ENCODE results near the gene CDK14. TPM values are rescaled to one million over a fixed set of nuclear protein-coding genes. Genes with fewer than 3 reads are reported as not detected.

CDK14 gene
- total RNA-seq, 1 donor: 44.8 TPM

- no peak overlapping the region for H3K4me3 ChIP-seq (ENCODE audit: low read depth, low read length)
- DNase-seq (ENCODE audit: low read depth): no peak
- TF ChIP-seq CTCF (IDR thresholded peaks at IDR 0.05; ENCODE audit: insufficient read depth, low read length): no peak
Measured at GRCh38 chr7:90830308-90830707, 234.2 kb downstream of the CDK14 start.

DNA sequence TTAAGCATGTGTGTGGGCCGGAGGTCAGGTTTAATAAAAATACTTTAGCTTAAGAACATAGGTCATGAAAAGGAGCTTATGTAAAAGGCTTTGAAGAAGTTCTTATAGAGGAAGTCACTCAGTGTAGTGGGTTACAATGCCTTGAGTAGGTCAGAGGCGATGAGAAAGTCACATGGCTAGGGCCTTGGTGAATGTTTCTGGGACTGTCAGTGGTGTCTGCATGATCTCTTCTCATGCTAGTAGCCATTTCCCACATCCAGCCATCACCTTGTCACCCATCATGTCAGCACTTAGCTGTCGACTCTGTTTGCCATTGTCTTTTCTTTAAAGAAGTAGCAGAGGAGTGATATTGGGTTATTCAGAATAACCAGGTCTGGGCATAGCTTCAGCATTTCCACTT is 236.6 kb downstream of the CDK14 start:
- no peak for TF ChIP-seq CTCF (IDR thresholded peaks at IDR 0.05; ENCODE audit: insufficient read depth, low read length)
- no peak overlapping the region for H3K4me3 ChIP-seq (ENCODE audit: low read depth, low read length)
- no peak for DNase-seq (ENCODE audit: low read depth)

DNA sequence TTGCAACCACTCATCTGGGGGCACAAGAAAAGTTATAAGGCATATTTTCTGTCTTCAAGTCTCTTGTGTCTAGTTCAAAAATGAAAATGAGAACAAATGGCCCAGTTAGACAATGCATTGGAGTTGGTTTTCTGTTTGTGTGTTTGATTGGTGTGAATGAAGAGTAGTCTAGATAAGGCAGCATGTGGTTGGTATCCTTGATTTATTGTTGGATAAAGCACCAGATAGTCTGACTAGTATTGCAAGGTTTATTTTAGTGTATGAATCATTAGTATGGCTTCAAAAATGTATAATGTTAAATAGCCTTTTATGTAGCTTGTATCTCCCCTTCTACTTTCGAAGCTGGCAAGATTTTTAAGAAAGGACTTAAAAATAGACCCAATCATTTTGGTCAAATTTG is 237.3 kb downstream of the CDK14 start:
- no peak for TF ChIP-seq CTCF (IDR thresholded peaks at IDR 0.05; ENCODE audit: insufficient read depth, low read length)
- peak; percentile 56 for DNase-seq (ENCODE audit: low read depth)
- no peak overlapping the region for H3K4me3 ChIP-seq (ENCODE audit: low read depth, low read length)

GRCh38 chr7:90834771-90835170 is 238.7 kb downstream of the CDK14 start:
- no peak overlapping the region for H3K4me3 ChIP-seq (ENCODE audit: low read depth, low read length)
- no peak for DNase-seq (ENCODE audit: low read depth)
- no peak for TF ChIP-seq CTCF (IDR thresholded peaks at IDR 0.05; ENCODE audit: insufficient read depth, low read length)

DNA sequence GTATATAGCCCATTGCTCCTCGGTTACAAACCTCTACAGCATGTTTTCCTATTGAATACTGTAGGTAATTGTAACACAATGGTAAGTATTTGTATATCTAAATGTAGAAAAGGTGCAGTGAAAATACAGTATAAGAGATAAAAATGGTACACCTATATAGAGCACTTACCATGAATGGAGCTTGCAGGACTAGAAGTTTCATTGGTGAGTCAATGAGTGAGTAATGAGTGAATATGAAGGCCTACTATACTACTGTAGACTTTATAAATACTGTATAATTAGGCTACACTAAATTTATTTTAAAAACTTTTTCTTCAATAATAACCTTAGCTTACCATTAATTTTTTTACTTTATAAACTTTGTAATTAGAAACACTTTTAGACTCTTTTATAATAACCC is 239.7 kb downstream of the CDK14 start:
- no peak for DNase-seq (ENCODE audit: low read depth)
- no peak for TF ChIP-seq CTCF (IDR thresholded peaks at IDR 0.05; ENCODE audit: insufficient read depth, low read length)
- H3K4me3 ChIP-seq (ENCODE audit: low read depth, low read length): no peak overlapping the region

DNA sequence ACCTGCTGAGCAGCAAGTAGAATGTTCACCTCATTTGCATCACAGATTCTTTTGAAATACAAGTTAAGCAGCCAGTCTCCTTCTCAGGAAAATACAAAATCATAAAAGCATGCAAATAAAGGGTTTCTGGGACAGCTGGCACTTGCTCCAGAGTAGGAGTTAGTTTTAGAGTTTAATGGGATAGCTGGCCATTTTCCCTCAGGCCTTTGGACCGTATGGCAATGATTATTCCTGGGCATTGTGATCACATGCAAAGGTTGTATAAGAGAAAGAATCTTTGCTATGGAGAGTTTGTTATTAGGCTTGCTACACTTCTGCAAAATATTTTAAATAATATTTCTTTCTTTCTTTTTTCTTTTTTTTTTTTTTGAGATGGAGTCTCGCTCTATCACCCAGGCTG is 240.8 kb downstream of the CDK14 start:
- TF ChIP-seq CTCF (IDR thresholded peaks at IDR 0.05; ENCODE audit: insufficient read depth, low read length): no peak
- H3K4me3 ChIP-seq (ENCODE audit: low read depth, low read length): no peak overlapping the region
- DNase-seq (ENCODE audit: low read depth): peak; percentile 41

- no peak overlapping the region for H3K4me3 ChIP-seq (ENCODE audit: low read depth, low read length)
- no peak for TF ChIP-seq CTCF (IDR thresholded peaks at IDR 0.05; ENCODE audit: insufficient read depth, low read length)
- DNase-seq (ENCODE audit: low read depth): no peak
Measured at GRCh38 chr7:90838799-90839198, 242.7 kb downstream of the CDK14 start.
